Right lobe of liver (tissue), 4 donors: ENCODE data around the gene PTPN13.

Experiments used
- CTCF ChIP-seq, 4 donors: fragments of 200-600 bp in 3 of 4; fragments of 450-650 bp in 1 of 4; IDR thresholded peaks; one replicate each; pipeline versions ENCODE4 v1.5.1 to v1.8.0; 2016 to 2022; ENCODE audit warnings: antibody characterized with exemption in 4 of 4, mild to moderate bottlenecking in 2 of 4
- POLR2A ChIP-seq: fragments of 450-650 bp; IDR thresholded peaks from one replicate; pipeline ENCODE4 v1.6.1; 2017; ENCODE audit warnings: antibody characterized with exemption, mild to moderate bottlenecking
- donor health status: DM: no; HTN: no; CAD: no.
- donor health status: DM: no; HTN: no; CAD: no.
- donor health status: DM: no; HTN: yes; CAD: no.

DNA sequence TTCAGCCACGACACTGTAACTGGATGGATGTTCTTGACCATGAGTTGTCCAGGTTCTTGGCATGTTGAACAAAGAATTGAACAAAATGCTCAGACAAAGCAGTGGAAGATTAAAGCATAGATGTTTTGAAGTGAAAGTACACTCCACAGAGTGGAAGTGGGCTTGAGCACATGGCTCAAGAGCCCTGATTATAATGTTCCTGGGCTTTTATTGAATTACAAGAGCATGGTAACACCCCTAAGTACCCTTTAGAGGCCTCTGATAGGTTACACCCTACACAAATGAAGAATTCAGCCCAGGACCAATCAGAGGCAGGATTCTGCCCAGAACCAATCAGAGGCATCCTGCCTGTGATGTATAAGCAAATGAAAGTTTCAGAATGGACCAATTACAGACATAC lies 221.5 kb downstream of the PTPN13 start:
- TF ChIP-seq CTCF (IDR thresholded peaks at IDR 0.05) (no peak), POLR2A (no peak)
